K562 (cell line): ENCODE results near the gene CRTC3. TPM values are rescaled to one million over a fixed set of nuclear protein-coding genes. Genes with fewer than 3 reads are reported as not detected.

ENCODE experiments used
- CXXC5 ChIP-seq: fragments of 250-450 bp; sonication (Bioruptor Pico); IDR thresholded peaks from 2 replicates; pipeline ENCODE4 v1.8.0; 2022; ENCODE audit warnings: inconsistent platforms, mild to moderate bottlenecking, moderate library complexity
- E2F6 ChIP-seq, 2 experiments: IDR thresholded peaks; 2 replicates each; pipeline ENCODE4 v1.6.1; 2011; ENCODE audit warnings: borderline replicate concordance in 1 of 2, control low read depth in 1 of 2, low read depth in 1 of 2, low read length in 1 of 2, mild to moderate bottlenecking in 1 of 2, mixed read lengths in 1 of 2, moderate library complexity in 1 of 2; ENCODE audit not compliant: insufficient read depth in 1 of 2, insufficient read length in 1 of 2, poor library complexity in 1 of 2, severe bottlenecking in 1 of 2; ENCODE audit errors: extremely low read depth in 1 of 2
- FOXJ3 ChIP-seq: sonication (generic); formaldehyde crosslinking; IDR thresholded peaks from 2 replicates; pipeline ENCODE4 v1.4.0; 2020; ENCODE audit warnings: mild to moderate bottlenecking, missing genetic modification reagents
- HNRNPLL ChIP-seq: fragments of 200-400 bp; formaldehyde crosslinking; IDR thresholded peaks from 2 replicates; pipeline ENCODE4 v1.6.1; 2017; ENCODE audit warnings: low read length, low read depth, mild to moderate bottlenecking; ENCODE audit not compliant: poor library complexity, severe bottlenecking
- MTA3 ChIP-seq: fragments of 450-650 bp; formaldehyde crosslinking; IDR thresholded peaks from 2 replicates; pipeline ENCODE4 v1.6.1; 2017; ENCODE audit warnings: mild to moderate bottlenecking, borderline replicate concordance
- NFATC3 ChIP-seq: fragments of 450-650 bp; IDR thresholded peaks from 2 replicates; pipeline ENCODE4 v1.6.1; 2017; ENCODE audit warnings: mild to moderate bottlenecking
- NFRKB ChIP-seq: fragments of 450-650 bp; IDR thresholded peaks from 2 replicates; pipeline ENCODE4 v1.6.1; 2016; ENCODE audit warnings: low read depth
- NRF1 ChIP-seq, 2 experiments: fragments of 450-650 bp; IDR thresholded peaks in 1 of 2; conservative IDR thresholded peaks in 1 of 2; 2 replicates each; pipeline ENCODE4 v1.6.1; 2014; ENCODE audit warnings: mild to moderate bottlenecking in 2 of 2
- RBFOX2 ChIP-seq: fragments of 200-400 bp; formaldehyde crosslinking; IDR thresholded peaks from 2 replicates; pipeline ENCODE4 v1.6.1; 2017; ENCODE audit warnings: low read depth, mild to moderate bottlenecking, low read length, moderate library complexity
- RBM34 ChIP-seq: fragments of 200-400 bp; formaldehyde crosslinking; IDR thresholded peaks from 2 replicates; pipeline ENCODE4 v1.6.1; 2018; ENCODE audit warnings: low read length, borderline replicate concordance; ENCODE audit not compliant: insufficient read depth
- SAFB ChIP-seq: fragments of 200-400 bp; formaldehyde crosslinking; IDR thresholded peaks from 2 replicates; pipeline ENCODE4 v1.6.1; 2017; ENCODE audit warnings: low read depth, low read length, borderline replicate concordance
- TEAD1 ChIP-seq, 2 experiments: fragments of 450-650 bp in 1 of 2; sonication (generic) in 1 of 2; formaldehyde crosslinking; IDR thresholded peaks; 2 replicates each; pipeline versions ENCODE4 v1.4.0 to v1.8.0; 2020 to 2022; ENCODE audit warnings: mild to moderate bottlenecking in 2 of 2, missing genetic modification reagents in 1 of 2
- U2AF1 ChIP-seq: fragments of 200-400 bp; formaldehyde crosslinking; optimal IDR thresholded peaks from 2 replicates; pipeline ENCODE3; 2017; ENCODE audit warnings: mild to moderate bottlenecking, low read depth, low read length, moderate library complexity
- ZBTB11 ChIP-seq, 3 experiments: fragments of 200-800 bp in 1 of 3; fragments of 250-450 bp in 1 of 3; fragments of 450-650 bp in 1 of 3; sonication (Bioruptor Pico) in 1 of 3; sonication (Bioruptor generic) in 1 of 3; formaldehyde crosslinking in 1 of 3; IDR thresholded peaks; 2 replicates each; pipeline versions ENCODE4 v1.6.1 to v1.8.0; 2016 to 2022; ENCODE audit warnings: mild to moderate bottlenecking in 2 of 3, missing genetic modification characterization in 2 of 3, missing compliant biosample characterization in 1 of 3, moderate library complexity in 1 of 3
- ZBTB9 ChIP-seq: fragments of 450-650 bp; formaldehyde crosslinking; IDR thresholded peaks from 2 replicates; pipeline ENCODE4 v1.4.0; 2020; ENCODE audit warnings: mild to moderate bottlenecking, moderate library complexity
- ZNF589 ChIP-seq: fragments of 200-800 bp; sonication (Bioruptor generic); IDR thresholded peaks from 2 replicates; pipeline ENCODE4 v1.6.1; 2016; ENCODE audit warnings: low read depth, missing genetic modification characterization, missing compliant biosample characterization
- polyA plus RNA-seq, 8 experiments: library from polyadenylated mRNA; depleted of rRNA in 4 of 8; stranded (reverse) in 5 of 8; unstranded in 3 of 8; fragments of >200 nt; fragmentation: Nextera tagmentation in 2 of 8; fragmentation: Illumina TruSeq in 1 of 8; extraction: Ambion mirVana in 2 of 8; extraction: Trizol in 1 of 8; gene quantifications; 2 replicates each; pipeline versions ENCODE4 v1.2.1 to v1.2.3, GENCODE V29; 2011 to 2014; ENCODE audit warnings: inconsistent platforms in 1 of 8, missing spikeins in 1 of 8
- total RNA-seq, 7 experiments: library from RNA; depleted of rRNA in 6 of 7; stranded (reverse); fragments of >200 nt in 6 of 7; fragmentation: Illumina TruSeq in 2 of 7; extraction: Trizol in 2 of 7; gene quantifications; 2 replicates each; pipeline versions ENCODE4 v1.2.1 to v1.2.3, GENCODE V29; 2011 to 2021; ENCODE audit warnings: low replicate concordance in 1 of 7

The CRTC3 gene
- total and polyA plus RNA-seq, 9 of the 15 experiments (the other 6 are each of a cell fraction or from before 2014, with no cell fraction given), result 1.2 to 19.0 (median 11.6) TPM

- TF ChIP-seq ZBTB11 (CRISPR knock-in tag; IDR thresholded peaks at IDR 0.05) (peak in 2 of 3 experiments; percentile 18 to 69; a peak in 3 of 6 replicates), TEAD1 (CRISPR knock-in tag; IDR thresholded peaks at IDR 0.05) (0 out of 4 replicates have a peak, but pooled peaks of 1 of the 2 experiments have one; percentile 6), HNRNPLL (peak; percentile 29), ZBTB9 (no peak), NFRKB (0 out of 2 replicates have a peak, but pooled peaks have one; percentile 17), NRF1 (conservative IDR thresholded peaks at IDR 0.05 in 1 of 2, IDR thresholded peaks at IDR 0.05 in 1 of 2) (peak; percentile 88 to 89), SAFB (0 out of 2 replicates have a peak, but pooled peaks have one; percentile 41), CXXC5 (CRISPR knock-in tag) (peak; percentile 73), RBM34 (no peak), NFATC3 (no peak), RBFOX2 (peak; percentile 92), U2AF1 (peak; percentile 53), E2F6 (IDR thresholded peaks at IDR 0.05; ENCODE audit: borderline replicate concordance in 1 of 2, extremely low read depth in 1 of 2, insufficient read depth in 1 of 2, insufficient read length in 1 of 2, low read depth in 1 of 2, low read length in 1 of 2, poor library complexity in 1 of 2, severe bottlenecking in 1 of 2) (peak in 1 of 2 experiments; percentile 52), ZNF589 (CRISPR knock-in tag) (peak; percentile 67; the same call in 1 of the 2 replicates), MTA3 (no peak), FOXJ3 (CRISPR knock-in tag) (no peak)
Measured at GRCh38 chr15:90665288-90666134, 135.8 kb downstream of the CRTC3 start (continued).
